Hepatocyte (in vitro differentiated cells): ENCODE measurements around the gene CPN2. TPM values are rescaled to one million over a fixed set of nuclear protein-coding genes. Genes with fewer than 3 reads are reported as not detected.

ENCODE experiments used
- DNase-seq: peaks from one replicate; pipeline ENCODE4 v3.0.0-alpha.2; 2016; ENCODE audit warnings: low spot score
- H2AFZ ChIP-seq: fragments of 200-600 bp; sonication (generic); 2 replicates; pipeline ENCODE4 v1.6.0; 2016; ENCODE audit warnings: antibody characterized with exemption, mild to moderate bottlenecking
- H3K27ac ChIP-seq: fragments of 200-600 bp; sonication (generic); 2 replicates; pipeline ENCODE4 v1.5.1; 2016; ENCODE audit warnings: mild to moderate bottlenecking
- H3K27me3 ChIP-seq: fragments of 200-600 bp; sonication (generic); 2 replicates; pipeline ENCODE4 v1.6.1; 2016
- H3K36me3 ChIP-seq: fragments of 200-600 bp; sonication (generic); replicated peaks from 2 replicates; pipeline ENCODE4 v1.5.1; 2016; ENCODE audit warnings: low read depth; ENCODE audit not compliant: insufficient read depth
- H3K4me1 ChIP-seq: fragments of 200-600 bp; sonication (generic); 2 replicates; pipeline ENCODE4 v1.5.1; 2016; ENCODE audit warnings: mild to moderate bottlenecking, moderate library complexity; ENCODE audit not compliant: insufficient read depth
- H3K4me2 ChIP-seq: fragments of 200-600 bp; sonication (generic); 2 replicates; pipeline ENCODE4 v1.6.0; 2016
- H3K4me3 ChIP-seq: fragments of 200-600 bp; sonication (generic); 2 replicates; pipeline ENCODE4 v1.5.1; 2016; ENCODE audit warnings: mild to moderate bottlenecking
- H3K79me2 ChIP-seq: fragments of 200-600 bp; sonication (generic); 2 replicates; pipeline ENCODE4 v1.6.0; 2017; ENCODE audit warnings: mild to moderate bottlenecking
- H3K9me2 ChIP-seq: fragments of 200-600 bp; sonication (generic); replicated peaks from 2 replicates; pipeline ENCODE4 v1.6.0; 2017; ENCODE audit warnings: mild to moderate bottlenecking; ENCODE audit not compliant: insufficient read depth
- H3K9me3 ChIP-seq: fragments of 200-600 bp; sonication (generic); 2 replicates; pipeline ENCODE4 v1.5.1; 2016; ENCODE audit warnings: low read depth, mild to moderate bottlenecking
- H4K20me1 ChIP-seq: fragments of 200-600 bp; sonication (generic); 2 replicates; pipeline ENCODE4 v1.6.0; 2016; ENCODE audit warnings: mild to moderate bottlenecking; ENCODE audit not compliant: insufficient read depth, poor library complexity, severe bottlenecking
- CTCF ChIP-seq: fragments of 200-600 bp; sonication (generic); IDR thresholded peaks from 2 replicates; pipeline ENCODE4 v1.5.1; 2016; ENCODE audit warnings: antibody characterized with exemption, mild to moderate bottlenecking; ENCODE audit not compliant: poor library complexity
- EZH2 ChIP-seq: fragments of 200-600 bp; sonication (generic); IDR thresholded peaks from 2 replicates; pipeline ENCODE4 v1.6.1; 2016; ENCODE audit warnings: antibody characterized with exemption, mild to moderate bottlenecking, borderline replicate concordance
- EZH2phosphoT487 ChIP-seq: fragments of 200-600 bp; sonication (generic); IDR thresholded peaks from one replicate; pipeline ENCODE4 v1.6.1; 2018; ENCODE audit warnings: antibody characterized with exemption, mild to moderate bottlenecking, low read depth, moderate library complexity; ENCODE audit not compliant: unreplicated experiment, severe bottlenecking
- WGBS: methylation state at CpG from one replicate; pipeline ENCODE4 v1.1.6; 2016; ENCODE audit warnings: low lambda C conversion rate; ENCODE audit errors: missing lambda C conversion rate; 5-methylcytosine and 5-hydroxymethylcytosine counted together
- polyA plus RNA-seq: library from polyadenylated mRNA; unstranded; fragments of >200 nt; fragmentation: Nextera tagmentation; extraction: Ambion mirVana; gene quantifications from 2 replicates; pipeline ENCODE4 v1.2.1, GENCODE V29; 2016
- total RNA-seq: library from RNA; depleted of rRNA; stranded (reverse); fragments of >200 nt; gene quantifications from 2 replicates; pipeline ENCODE4 v1.2.3, GENCODE V29; 2014

CPN2 gene
- total and polyA plus RNA-seq, 2 experiments from 2014 or later: 3.3 to 4.6 TPM

- Histone ChIP-seq H3K4me1 (peaks cover 10% of the 10 kb centered on the region), H3K4me3 (no peak overlapping the region), H3K4me2 (no peak overlapping the region), H3K79me2 (no peaks in the 10 kb centered on the region), H3K9me3 (no peaks in the 10 kb centered on the region), H3K9me2 (no peaks in the 10 kb centered on the region), H3K27ac (no peak overlapping the region), H2AFZ (no peak overlapping the region), H3K36me3 (no peaks in the 10 kb centered on the region), H4K20me1 (no peaks in the 10 kb centered on the region), H3K27me3 (no peaks in the 10 kb centered on the region)
- no peak for DNase-seq
- WGBS: 96% methylated on average over 18 of the region's 18 CpGs
- no peak for TF ChIP-seq EZH2
- TF ChIP-seq CTCF: no peak
- no peak for TF ChIP-seq EZH2phosphoT487
Observed at GRCh38 chr3:194360568-194360967, 9.4 kb upstream of the CPN2 start.

GRCh38 chr3:194357681-194358080 lies 6.6 kb upstream of the CPN2 start:
- H3K36me3 ChIP-seq: no peaks in the 10 kb centered on the region

GRCh38 chr3:194355379-194355778 lies 4.3 kb upstream of the CPN2 start:
- no peak overlapping the region for H3K27ac ChIP-seq
- H3K36me3 ChIP-seq: no peaks in the 10 kb centered on the region
- H3K4me3 ChIP-seq: no peak overlapping the region
- no peak overlapping the region for H3K4me2 ChIP-seq
- no peaks in the 10 kb centered on the region for H4K20me1 ChIP-seq
- no peak for DNase-seq
- 85% methylated on average over 7 of the region's 7 CpGs for WGBS
- H3K9me2 ChIP-seq: no peaks in the 10 kb centered on the region
- TF ChIP-seq CTCF: no peak
- H3K9me3 ChIP-seq: no peaks in the 10 kb centered on the region
- no peak overlapping the region for H2AFZ ChIP-seq
- H3K4me1 ChIP-seq: peaks cover 2% of the 10 kb centered on the region
- no peaks in the 10 kb centered on the region for H3K79me2 ChIP-seq
- no peaks in the 10 kb centered on the region for H3K27me3 ChIP-seq

More at GRCh38 chr3:194357681-194358080, 6.6 kb upstream of the CPN2 start:
- TF ChIP-seq EZH2phosphoT487: no peak
- TF ChIP-seq CTCF: no peak
- TF ChIP-seq EZH2: no peak
- H3K4me2 ChIP-seq: no peak overlapping the region
- WGBS: 69% methylated on average over 11 of the region's 11 CpGs
- no peak overlapping the region for H3K27ac ChIP-seq
- peaks cover 2% of the 10 kb centered on the region for H3K4me1 ChIP-seq
- no peak overlapping the region for H3K4me3 ChIP-seq
- no peaks in the 10 kb centered on the region for H3K27me3 ChIP-seq
- H3K9me3 ChIP-seq: no peaks in the 10 kb centered on the region
- H2AFZ ChIP-seq: no peak overlapping the region
- no peaks in the 10 kb centered on the region for H3K9me2 ChIP-seq
- no peak for DNase-seq
- no peaks in the 10 kb centered on the region for H4K20me1 ChIP-seq
- no peaks in the 10 kb centered on the region for H3K79me2 ChIP-seq

- Histone ChIP-seq H3K79me2 (no peaks in the 10 kb centered on the region), H2AFZ (no peak overlapping the region), H3K27me3 (no peaks in the 10 kb centered on the region), H3K9me2 (no peaks in the 10 kb centered on the region), H4K20me1 (no peaks in the 10 kb centered on the region), H3K4me3 (no peak overlapping the region), H3K27ac (no peak overlapping the region), H3K4me1 (peaks cover 2% of the 10 kb centered on the region), H3K4me2 (no peak overlapping the region), H3K9me3 (no peaks in the 10 kb centered on the region), H3K36me3 (no peaks in the 10 kb centered on the region)
- TF ChIP-seq CTCF: no peak
- no peak for TF ChIP-seq EZH2phosphoT487
- DNase-seq: no peak
- 76% methylated on average over 2 of the region's 2 CpGs for WGBS
Observed at GRCh38 chr3:194354315-194354714, 3.2 kb upstream of the CPN2 start.
